ENCODE data around the gene DPYSL3.

Gene DPYSL3

GRCh38 chr5:147467973-147468508 lies 41.8 kb downstream of the DPYSL3 start:
- no peak for DNase-seq

GRCh38 chr5:147466360-147466980 lies 43.4 kb downstream of the DPYSL3 start:
- no peak for DNase-seq

- no peak for DNase-seq
These were observed 44.1 kb downstream of the DPYSL3 start for GRCh38 chr5:147465747-147466146.

- DNase-seq = no peak
These were observed 45.7 kb downstream of the DPYSL3 start for GRCh38 chr5:147464211-147464610.

- no peak for DNase-seq
These were observed 48.0 kb downstream of the DPYSL3 start for GRCh38 chr5:147461915-147462314.

GRCh38 chr5:147460380-147460779 lies 49.5 kb downstream of the DPYSL3 start:
- DNase-seq = no peak

- no peak for DNase-seq
These were observed 51.3 kb downstream of the DPYSL3 start for GRCh38 chr5:147458581-147458980.

GRCh38 chr5:147455822-147456450 lies 53.9 kb downstream of the DPYSL3 start:
- DNase-seq = no peak

- no peak for DNase-seq
These were observed 54.7 kb downstream of the DPYSL3 start for GRCh38 chr5:147454996-147455677.

GRCh38 chr5:147453875-147454814 lies 55.7 kb downstream of the DPYSL3 start:
- peak; percentile 31 for DNase-seq

- DNase-seq = no peak
These were observed 57.6 kb downstream of the DPYSL3 start for GRCh38 chr5:147452165-147452811.

- DNase-seq = no peak
These were observed 58.7 kb downstream of the DPYSL3 start for GRCh38 chr5:147451193-147451592.

GRCh38 chr5:147450606-147451005 lies 59.3 kb downstream of the DPYSL3 start:
- no peak for DNase-seq

GRCh38 chr5:147448766-147449165 lies 61.1 kb downstream of the DPYSL3 start:
- no peak for DNase-seq

GRCh38 chr5:147446523-147446922 lies 63.3 kb downstream of the DPYSL3 start:
- no peak for DNase-seq

- no peak for DNase-seq
These were observed 64.0 kb downstream of the DPYSL3 start for GRCh38 chr5:147445917-147446316.

GRCh38 chr5:147445090-147445489 lies 64.8 kb downstream of the DPYSL3 start:
- no peak for DNase-seq

- DNase-seq = no peak
These were observed 67.6 kb downstream of the DPYSL3 start for GRCh38 chr5:147442224-147442623.

GRCh38 chr5:147441191-147441695 lies 68.6 kb downstream of the DPYSL3 start:
- DNase-seq = no peak

GRCh38 chr5:147439254-147439653 lies 70.6 kb downstream of the DPYSL3 start:
- no peak for DNase-seq

GRCh38 chr5:147437161-147437596 lies 72.7 kb downstream of the DPYSL3 start:
- no peak for DNase-seq

- DNase-seq = no peak
These were observed 73.3 kb downstream of the DPYSL3 start for GRCh38 chr5:147436596-147436995.
